HG02623 (cell line): Measurements from ENCODE around the gene FAM240A.
"Not testable (repeated sequence)": the region's sequence is repeated elsewhere in the genome, so short reads cannot be mapped to it uniquely, and the experiment has no call there.

Experiments
- ATAC-seq: cut with Tn5 transposase; IDR thresholded peaks from one replicate; pipeline ENCODE4 v1.9.1; 2021; ENCODE audit warnings: moderate library complexity; ENCODE audit not compliant: unreplicated experiment

FAM240A gene

DNA sequence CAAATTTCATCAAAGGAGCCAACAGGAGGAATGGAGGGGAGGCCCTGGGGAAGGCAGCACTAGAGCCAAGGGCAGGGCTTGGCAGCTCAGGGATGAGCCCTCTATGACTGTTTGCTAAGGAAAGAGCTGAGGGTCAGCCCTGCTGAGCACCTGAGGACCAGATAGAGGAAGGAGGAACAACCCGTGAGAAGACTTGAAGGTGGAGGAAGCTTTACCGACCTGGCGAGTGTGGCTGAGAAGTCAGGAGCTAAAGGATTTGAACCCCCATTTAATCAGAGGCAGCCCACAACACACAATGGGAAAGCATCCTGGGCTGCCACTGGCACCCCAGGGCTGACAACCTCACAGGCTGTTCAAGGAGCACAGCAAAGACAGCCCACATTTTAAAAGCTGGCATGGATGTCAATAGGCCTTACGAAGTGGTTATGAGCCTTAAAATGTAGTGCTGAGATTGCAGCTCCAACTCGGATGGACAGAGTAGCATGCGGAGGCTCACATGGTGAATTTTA, 25.5 kb upstream of the FAM240A start:
- no peak for ATAC-seq

- ATAC-seq = not testable (repeated sequence)
Measured at GRCh38 chr3:46587268-46587667, 25.1 kb upstream of the FAM240A start.

- no peak for ATAC-seq
Measured at GRCh38 chr3:46593274-46593862, 19.0 kb upstream of the FAM240A start.

GRCh38 chr3:46593979-46594378, 18.3 kb upstream of the FAM240A start:
- ATAC-seq = no peak

DNA sequence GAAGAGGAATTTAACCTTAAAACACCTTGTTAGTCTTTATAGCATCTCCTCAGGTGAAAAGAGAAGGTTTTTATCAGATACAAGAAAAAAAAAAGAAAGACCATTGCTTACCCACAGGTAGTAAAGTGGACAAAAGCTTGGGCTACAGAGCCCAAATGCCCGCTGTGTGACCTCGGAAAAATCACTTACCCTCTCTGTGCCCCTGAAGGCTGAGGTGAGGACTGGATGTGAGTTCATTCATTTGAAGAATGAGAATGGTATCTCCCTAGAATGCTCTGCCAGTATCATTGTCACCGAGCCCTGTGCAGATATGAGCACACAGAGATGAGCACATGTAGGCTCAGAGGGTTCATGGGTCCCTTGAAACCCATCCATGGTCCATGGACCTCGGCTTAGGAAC, 17.6 kb upstream of the FAM240A start:
- ATAC-seq = no peak

DNA sequence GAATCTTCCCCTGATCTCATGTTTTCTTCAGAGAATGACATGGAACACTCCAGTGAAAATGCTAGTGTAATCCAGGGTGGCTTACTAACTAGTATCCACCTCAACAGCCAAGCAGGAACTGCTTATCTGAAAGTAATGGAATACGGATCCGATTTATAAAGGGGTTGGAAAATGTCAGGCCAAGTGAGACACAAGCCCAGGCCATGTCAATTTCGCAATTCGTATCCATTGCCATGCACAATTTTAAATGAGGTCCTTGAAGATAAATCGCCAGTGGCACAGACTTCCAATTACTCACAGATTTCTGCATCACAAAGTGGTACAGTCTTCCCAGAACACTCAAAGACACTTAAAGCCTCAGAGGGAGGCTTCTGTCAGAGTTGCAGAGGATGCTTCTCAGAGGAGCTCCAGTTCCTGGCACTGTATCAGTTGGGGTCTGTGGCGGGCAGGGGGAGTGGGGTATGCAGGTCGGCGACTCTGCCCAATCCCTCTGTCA, 16.5 kb upstream of the FAM240A start:
- no peak for ATAC-seq

DNA sequence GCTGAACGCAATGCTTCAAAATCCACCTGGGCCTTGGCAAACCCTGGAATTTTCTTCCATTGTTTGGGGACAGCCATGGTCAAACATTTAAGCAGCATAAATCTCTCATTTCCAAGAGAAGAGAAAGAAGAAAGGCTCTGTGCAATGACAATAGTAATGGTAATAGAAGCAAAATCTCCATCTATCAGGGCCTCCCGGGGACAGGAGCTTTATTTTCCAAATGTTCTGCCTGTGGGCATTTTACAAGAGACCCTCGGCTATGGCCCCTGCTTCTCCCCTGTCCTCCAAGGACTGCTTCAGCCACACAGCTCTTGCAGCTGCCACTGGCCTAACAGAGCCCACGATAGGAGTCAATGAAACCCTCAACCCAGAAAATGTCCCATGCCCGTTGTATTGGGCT, 12.7 kb upstream of the FAM240A start:
- no peak for ATAC-seq

DNA sequence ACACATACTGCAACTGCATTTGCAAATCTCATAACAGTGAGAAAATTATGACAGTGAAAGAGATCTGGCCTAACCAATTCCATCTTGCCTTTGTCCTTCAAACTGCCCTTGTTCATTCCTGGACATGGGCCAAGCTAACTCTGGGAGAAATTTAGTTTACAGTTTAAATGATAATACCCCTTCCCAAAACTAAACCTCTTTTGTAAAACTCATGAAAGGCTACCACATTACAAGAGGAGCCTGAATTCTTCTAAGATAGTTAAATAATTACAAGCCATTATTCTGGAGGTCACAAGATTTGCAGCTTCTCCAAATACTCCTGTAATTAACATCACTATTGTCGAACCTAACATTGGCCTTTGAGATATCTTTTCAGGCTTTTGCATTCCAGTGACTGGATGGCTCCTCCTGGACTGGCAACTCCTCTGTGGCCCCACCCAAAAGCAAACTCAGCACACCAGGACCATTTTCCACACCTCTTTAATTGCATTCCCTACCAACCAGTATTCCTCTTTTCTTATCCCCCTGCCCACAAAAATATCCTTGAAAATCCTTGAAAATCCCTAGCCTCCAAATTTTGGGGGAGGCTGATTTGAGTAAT, 8.8 kb upstream of the FAM240A start:
- no peak for ATAC-seq

DNA sequence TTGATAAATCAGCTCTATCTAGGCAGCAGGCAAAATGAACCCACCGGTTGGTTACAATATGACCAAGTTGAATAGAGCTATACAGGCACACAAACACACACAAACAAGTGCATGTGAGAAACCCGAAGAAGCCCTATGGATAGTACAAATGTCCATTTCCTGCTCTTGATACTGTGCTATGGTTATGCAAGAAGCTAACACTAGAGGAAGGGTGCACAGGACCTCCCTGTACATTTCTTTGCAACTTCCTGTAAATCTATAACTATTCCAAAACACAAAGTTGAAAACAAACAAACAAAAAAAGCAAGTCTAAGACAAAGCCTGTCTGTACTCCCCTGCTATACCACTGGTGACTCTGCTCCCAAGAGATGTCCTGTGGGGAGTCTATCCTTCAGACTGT, 8.2 kb upstream of the FAM240A start:
- no peak for ATAC-seq

DNA sequence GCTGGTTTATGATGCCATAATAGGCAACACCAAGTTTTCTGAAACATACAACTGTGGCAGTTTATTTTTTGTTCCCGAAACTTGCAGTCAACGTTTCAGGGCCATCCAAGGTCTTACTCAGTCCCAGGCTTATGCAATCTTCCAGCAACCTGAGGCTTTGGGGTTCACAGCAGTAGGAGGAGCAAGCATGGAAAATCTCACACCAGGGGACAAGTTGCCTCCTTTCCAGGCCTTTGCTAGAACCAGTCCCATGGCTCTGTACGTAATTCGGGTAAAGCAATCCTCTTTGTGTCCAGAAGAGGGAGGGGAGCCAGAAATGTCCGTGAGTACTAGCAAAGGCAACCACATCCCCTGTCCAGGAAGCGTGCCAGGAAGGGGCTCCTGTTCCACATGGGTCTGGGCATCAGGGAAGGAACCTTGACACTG, 4.7 kb upstream of the FAM240A start:
- ATAC-seq = no peak

DNA sequence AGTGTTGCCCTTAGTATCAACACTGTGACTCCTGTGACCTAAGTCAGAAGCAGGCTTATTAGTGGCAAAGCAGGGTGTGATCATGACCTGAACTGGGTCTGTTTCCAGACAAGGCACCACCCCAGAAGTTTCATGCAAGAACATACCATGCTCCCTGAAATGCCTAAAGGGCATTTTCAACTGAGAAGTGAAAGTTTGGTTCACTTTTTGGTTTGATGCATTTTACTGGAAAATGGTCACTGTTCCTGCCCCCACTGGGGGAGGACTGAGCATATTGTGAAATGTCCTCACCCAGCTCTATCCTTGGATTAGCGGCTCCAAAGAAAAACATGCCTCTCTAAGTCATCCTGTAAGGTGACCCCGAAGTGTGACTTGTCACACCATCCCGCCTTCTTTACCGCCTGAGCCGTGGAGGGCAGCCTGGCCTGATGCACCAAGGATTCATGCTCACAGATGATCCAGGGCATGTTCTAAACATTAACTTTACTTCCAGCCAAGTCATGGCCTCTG, 3.1 kb upstream of the FAM240A start:
- ATAC-seq = no peak

GRCh38 chr3:46609944-46610722, 2.2 kb upstream of the FAM240A start:
- ATAC-seq = no peak

GRCh38 chr3:46613313-46614005, 1.1 kb downstream of the FAM240A start:
- no peak for ATAC-seq

GRCh38 chr3:46614431-46614830, 2.1 kb downstream of the FAM240A start:
- no peak for ATAC-seq

- no peak for ATAC-seq
Measured at GRCh38 chr3:46615050-46615775, 2.9 kb downstream of the FAM240A start.

DNA sequence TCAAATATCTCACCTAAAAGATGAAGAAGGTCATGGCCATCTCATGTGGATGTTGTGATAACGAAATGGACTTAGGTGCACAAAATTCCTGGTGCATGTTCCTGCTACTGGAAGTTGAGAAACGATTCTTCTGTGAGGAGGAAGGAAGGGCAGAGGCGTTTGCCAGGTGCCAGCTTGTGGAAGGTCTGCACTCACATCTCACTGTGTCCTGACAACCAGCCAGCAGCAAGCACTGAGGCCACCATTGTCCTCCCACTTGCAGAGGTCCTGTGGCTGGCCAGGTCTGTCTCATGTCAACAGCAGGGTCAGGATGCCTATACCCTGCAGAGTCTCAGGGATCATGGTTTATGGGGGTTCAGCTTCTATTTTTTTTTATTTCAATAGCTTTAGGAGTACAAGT, 3.7 kb downstream of the FAM240A start:
- no peak for ATAC-seq

- no peak for ATAC-seq
Measured at GRCh38 chr3:46617941-46618340, 5.6 kb downstream of the FAM240A start.

DNA sequence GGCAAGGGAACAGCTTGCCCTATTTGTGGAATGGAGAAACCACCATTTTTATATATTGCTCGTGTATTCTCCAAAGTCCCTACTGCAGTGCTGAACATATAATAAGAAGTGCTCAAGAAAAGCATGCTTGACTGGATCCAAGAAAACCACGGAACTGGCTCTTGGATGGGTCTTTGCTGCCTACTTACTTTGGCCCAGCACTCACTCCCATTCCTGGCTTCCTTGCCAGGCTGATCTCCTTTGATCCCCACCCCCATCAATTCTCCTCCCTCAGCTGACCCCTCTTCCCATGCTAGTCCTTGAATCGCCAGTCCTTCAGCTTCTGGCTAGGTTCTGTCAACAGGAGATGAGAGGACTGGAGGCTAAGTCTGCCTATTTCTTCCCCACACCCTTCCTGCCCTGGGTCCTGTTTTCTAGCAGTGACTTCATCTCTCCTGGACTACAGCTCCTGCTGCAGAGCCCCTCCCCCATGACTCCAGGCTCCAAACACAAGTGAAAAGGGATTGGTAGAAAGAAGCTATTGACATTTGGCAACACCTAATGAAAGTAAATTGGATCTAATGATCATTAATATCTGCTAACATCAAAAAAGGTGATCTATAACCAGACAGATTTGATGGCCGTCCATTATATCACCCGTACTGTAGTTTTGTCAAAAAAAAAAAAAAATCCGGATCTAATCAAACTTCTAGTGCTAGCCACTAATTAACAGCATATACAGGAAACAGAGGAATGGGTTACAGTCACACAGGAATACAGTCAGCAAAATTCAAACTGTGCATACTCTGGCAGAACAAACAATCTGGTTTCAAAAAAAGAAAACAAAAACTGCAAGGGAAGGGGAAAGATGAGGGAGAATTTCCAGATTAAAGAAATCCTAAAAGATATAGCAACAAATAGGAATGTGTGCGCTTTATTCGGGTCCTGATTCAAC, 7.8 kb downstream of the FAM240A start:
- ATAC-seq = no peak

DNA sequence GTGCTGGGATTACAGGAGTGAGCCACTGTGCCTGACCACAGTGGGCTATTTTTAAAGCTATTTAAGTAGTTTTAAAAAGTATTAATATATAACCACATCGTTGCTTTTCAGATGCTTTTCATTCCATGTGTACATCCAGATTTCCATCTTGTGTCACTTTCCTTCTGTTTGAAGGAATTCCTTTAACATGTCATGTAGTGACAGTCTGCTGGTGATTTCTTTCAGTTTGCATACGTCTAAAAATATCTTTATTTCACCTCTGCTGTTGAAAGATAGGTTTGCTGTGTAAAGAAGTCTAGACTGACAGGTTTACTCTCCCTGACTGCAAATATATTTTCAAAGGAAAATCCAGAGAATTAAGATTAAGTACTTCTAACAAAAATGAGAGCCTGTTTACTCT, 12.2 kb downstream of the FAM240A start:
- no peak for ATAC-seq
